SK-N-MC (cell line): ENCODE measurements around the gene ZNF485.

Source experiments
- EZH2 ChIP-seq: fragments of 200-600 bp; sonication (generic); IDR thresholded peaks from one replicate; pipeline ENCODE4 v1.6.1; 2017; ENCODE audit warnings: antibody characterized with exemption
- FOXP2 ChIP-seq: optimal IDR thresholded peaks from 2 replicates; pipeline ENCODE3; 2011; ENCODE audit warnings: mild to moderate bottlenecking, moderate library complexity; ENCODE audit not compliant: insufficient read depth; ENCODE audit errors: extremely low read length, control extremely low read depth
- POLR2AphosphoS5 ChIP-seq: IDR thresholded peaks from 2 replicates; pipeline ENCODE4 v1.6.1; 2012; ENCODE audit warnings: mild to moderate bottlenecking, low read depth, low read length, borderline replicate concordance

GRCh38 chr10:43623351-43623750, 17.1 kb downstream of the ZNF485 start:
- TF ChIP-seq POLR2AphosphoS5, result no peak
- TF ChIP-seq EZH2, result no peak
- no peak for TF ChIP-seq FOXP2
